ACC112 (cell line): ENCODE data around the gene POLD2.
A peak's percentile ranks its signal among the peaks of the same experiment; 100 is the strongest.

ENCODE experiments used
- H2AFZ ChIP-seq: fragments of 200-600 bp; sonication (generic); one replicate; pipeline ENCODE4 v1.6.0; 2017; ENCODE audit warnings: antibody characterized with exemption, low read length; ENCODE audit not compliant: unreplicated experiment
- H3K27ac ChIP-seq: fragments of 200-600 bp; sonication (generic); 2 replicates; pipeline ENCODE4 v1.5.1; 2014; ENCODE audit warnings: low read depth, mild to moderate bottlenecking, antibody characterized with exemption, low read length, moderate library complexity
- H3K27me3 ChIP-seq: fragments of 200-600 bp; sonication (generic); 2 replicates; pipeline ENCODE4 v1.6.1; 2014; ENCODE audit warnings: mild to moderate bottlenecking, antibody characterized with exemption, low read length, moderate library complexity, mixed read lengths; ENCODE audit not compliant: insufficient read depth
- H3K36me3 ChIP-seq: fragments of 200-600 bp; sonication (generic); 2 replicates; pipeline ENCODE4 v1.6.1; 2016; ENCODE audit warnings: mild to moderate bottlenecking, antibody characterized with exemption, low read length, moderate library complexity, mixed read lengths; ENCODE audit not compliant: insufficient read depth
- H3K4me1 ChIP-seq: fragments of 200-600 bp; sonication (generic); one replicate; pipeline ENCODE4 v1.6.1; 2016; ENCODE audit warnings: low read length, mixed read lengths; ENCODE audit not compliant: insufficient read depth, unreplicated experiment, control insufficient read depth
- H3K4me3 ChIP-seq: fragments of 200-600 bp; sonication (generic); 2 replicates; pipeline ENCODE4 v1.5.1; 2014; ENCODE audit warnings: mild to moderate bottlenecking, low read depth, low read length
- H3K79me2 ChIP-seq: fragments of 200-600 bp; sonication (generic); one replicate; pipeline ENCODE4 v1.6.0; 2016; ENCODE audit warnings: low read length; ENCODE audit not compliant: control insufficient read depth, unreplicated experiment, insufficient read depth

Gene POLD2

GRCh38 chr7:44097064-44097932, 26.1 kb downstream of the POLD2 start:
- H2AFZ ChIP-seq, result no peak overlapping the region

GRCh38 chr7:44096326-44096881, 26.9 kb downstream of the POLD2 start:
- no peak overlapping the region for H2AFZ ChIP-seq
- H3K79me2 ChIP-seq, result no peaks in the 10 kb centered on the region
- peaks cover 9% of the 10 kb centered on the region for H3K4me1 ChIP-seq
- no peak overlapping the region for H3K27ac ChIP-seq
- no peak overlapping the region for H3K4me3 ChIP-seq
- no peaks in the 10 kb centered on the region for H3K36me3 ChIP-seq
- H3K27me3 ChIP-seq, result no peaks in the 10 kb centered on the region

More at GRCh38 chr7:44097064-44097932, 26.1 kb downstream of the POLD2 start:
- H3K4me3 ChIP-seq, result no peak overlapping the region
- no peak overlapping the region for H3K27ac ChIP-seq
- H3K79me2 ChIP-seq, result no peaks in the 10 kb centered on the region
- peaks cover 15% of the 10 kb centered on the region for H3K4me1 ChIP-seq
- H3K36me3 ChIP-seq, result no peaks in the 10 kb centered on the region
- H3K27me3 ChIP-seq, result no peaks in the 10 kb centered on the region

- Histone ChIP-seq H3K79me2 (no peaks in the 10 kb centered on the region), H3K36me3 (no peaks in the 10 kb centered on the region), H3K27me3 (no peaks in the 10 kb centered on the region), H3K4me1 (peaks cover 7% of the 10 kb centered on the region), H3K4me3 (no peak overlapping the region), H3K27ac (no peak overlapping the region), H2AFZ (no peak overlapping the region)
These were observed 27.6 kb downstream of the POLD2 start for GRCh38 chr7:44095781-44096180.

- no peak overlapping the region for H3K4me3 ChIP-seq
- no peaks in the 10 kb centered on the region for H3K4me1 ChIP-seq
- no peak overlapping the region for H3K27ac ChIP-seq
- H3K79me2 ChIP-seq, result no peaks in the 10 kb centered on the region
- no peaks in the 10 kb centered on the region for H3K27me3 ChIP-seq
- H2AFZ ChIP-seq, result no peak overlapping the region
- no peaks in the 10 kb centered on the region for H3K36me3 ChIP-seq
These were observed 28.3 kb downstream of the POLD2 start for GRCh38 chr7:44094883-44095592.

DNA sequence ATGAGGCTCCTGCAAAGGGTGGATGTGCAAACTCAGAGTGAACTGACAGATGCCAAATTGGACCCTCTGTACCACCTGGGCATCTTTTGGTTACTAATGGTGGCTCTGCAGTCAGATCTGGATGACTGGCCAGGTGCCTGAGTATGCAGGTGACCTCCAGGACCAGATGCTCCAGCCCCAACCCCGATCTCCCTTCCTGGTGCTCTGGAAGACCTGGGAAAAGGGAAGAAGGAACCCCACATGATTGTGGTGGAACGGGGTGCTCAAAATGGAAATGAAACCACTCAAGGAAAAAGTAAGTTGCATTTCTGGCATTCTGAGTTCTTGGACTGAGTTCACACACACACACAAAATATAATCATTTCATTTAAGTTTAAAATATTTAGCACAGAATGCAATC, 29.0 kb downstream of the POLD2 start:
- Histone ChIP-seq H2AFZ (no peak overlapping the region), H3K27me3 (no peaks in the 10 kb centered on the region), H3K4me1 (peaks cover 2% of the 10 kb centered on the region), H3K79me2 (no peaks in the 10 kb centered on the region), H3K4me3 (no peak overlapping the region), H3K36me3 (no peaks in the 10 kb centered on the region), H3K27ac (no peak overlapping the region)

- H3K4me3 ChIP-seq, result no peak overlapping the region
- H3K4me1 ChIP-seq, result peaks cover 12% of the 10 kb centered on the region
- no peaks in the 10 kb centered on the region for H3K27me3 ChIP-seq
- H3K36me3 ChIP-seq, result no peaks in the 10 kb centered on the region
- H3K27ac ChIP-seq, result no peak overlapping the region
- no peak overlapping the region for H2AFZ ChIP-seq
- no peaks in the 10 kb centered on the region for H3K79me2 ChIP-seq
These were observed 30.2 kb downstream of the POLD2 start for GRCh38 chr7:44093102-44093641.

- Histone ChIP-seq H3K36me3 (no peaks in the 10 kb centered on the region), H3K27me3 (no peaks in the 10 kb centered on the region), H3K79me2 (no peaks in the 10 kb centered on the region), H3K27ac (peak overlapping the region; percentile 98), H3K4me3 (peak overlapping the region; percentile 37), H2AFZ (peak overlapping the region; percentile 88), H3K4me1 (peaks cover 37% of the 10 kb centered on the region)
These were observed 35.2 kb downstream of the POLD2 start for GRCh38 chr7:44087911-44088838.

DNA sequence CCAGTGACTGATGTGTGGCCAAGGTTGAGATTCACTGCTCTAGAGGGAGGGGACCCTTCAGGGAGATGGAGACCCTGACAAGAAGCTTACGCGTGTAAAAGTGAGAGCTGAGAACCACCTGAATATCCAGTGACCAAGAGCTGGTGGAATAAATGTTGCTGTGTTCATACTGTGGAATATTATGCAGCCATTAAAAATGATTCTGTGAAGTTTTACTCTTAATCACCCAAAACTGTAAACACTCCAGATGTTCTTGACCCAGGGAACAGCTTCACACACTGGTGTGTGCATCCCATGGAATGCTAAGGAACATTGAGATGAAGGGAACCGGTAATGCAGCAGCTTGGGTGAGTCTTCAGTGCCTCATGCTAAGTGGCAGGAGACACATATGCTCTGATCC, 36.7 kb downstream of the POLD2 start:
- no peak overlapping the region for H3K4me3 ChIP-seq
- no peaks in the 10 kb centered on the region for H3K27me3 ChIP-seq
- H3K4me1 ChIP-seq, result peaks cover 39% of the 10 kb centered on the region
- H2AFZ ChIP-seq, result no peak overlapping the region
- no peaks in the 10 kb centered on the region for H3K36me3 ChIP-seq
- H3K79me2 ChIP-seq, result peaks cover 4% of the 10 kb centered on the region
- peak overlapping the region; percentile 98 for H3K27ac ChIP-seq

DNA sequence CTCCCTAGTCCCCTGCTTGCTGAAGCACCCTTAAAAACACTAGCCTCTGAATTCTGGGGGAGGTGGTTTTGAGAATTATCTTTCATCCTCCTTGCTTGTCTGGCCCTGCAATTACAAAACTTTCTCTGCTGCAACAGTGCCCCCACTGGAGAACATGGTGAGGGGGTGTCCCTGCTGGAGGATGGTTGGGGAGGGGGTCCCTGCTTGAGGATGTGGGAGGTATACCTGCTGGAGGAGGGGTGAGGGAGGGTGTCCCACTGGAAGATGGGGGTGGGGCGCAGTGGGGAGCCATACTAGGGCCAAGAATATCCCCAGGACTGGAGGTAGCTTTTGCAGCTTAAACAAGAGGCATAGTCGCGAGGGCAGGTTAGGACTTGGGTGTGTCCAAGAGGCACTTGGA, 37.8 kb downstream of the POLD2 start:
- H3K27ac ChIP-seq, result no peak overlapping the region
- H3K4me3 ChIP-seq, result no peak overlapping the region
- peaks cover 11% of the 10 kb centered on the region for H3K79me2 ChIP-seq
- peaks cover 49% of the 10 kb centered on the region for H3K4me1 ChIP-seq
- no peaks in the 10 kb centered on the region for H3K27me3 ChIP-seq
- no peak overlapping the region for H2AFZ ChIP-seq
- no peaks in the 10 kb centered on the region for H3K36me3 ChIP-seq

DNA sequence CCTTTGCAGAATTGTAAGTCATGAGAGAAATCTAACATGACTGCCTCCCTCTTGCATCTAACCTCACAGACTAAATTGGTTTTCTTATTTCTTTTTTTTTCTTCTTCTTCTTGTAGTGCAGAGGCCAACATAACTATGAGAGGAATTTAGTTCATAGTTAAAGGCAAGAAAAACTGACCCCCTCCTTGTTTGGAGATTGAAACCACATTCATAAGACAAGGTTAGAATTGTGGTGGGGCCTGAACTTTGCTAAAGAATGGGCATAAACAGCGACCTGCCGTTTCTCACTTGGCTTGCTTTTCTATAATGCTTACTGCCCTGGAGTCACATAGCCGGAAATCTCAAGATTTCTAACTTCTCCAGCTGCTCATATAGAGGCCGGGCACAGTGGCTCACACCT, 38.6 kb downstream of the POLD2 start:
- peaks cover 49% of the 10 kb centered on the region for H3K4me1 ChIP-seq
- no peaks in the 10 kb centered on the region; the same call in 1 of the 2 replicates for H3K36me3 ChIP-seq
- no peak overlapping the region for H3K27ac ChIP-seq
- H3K27me3 ChIP-seq, result no peaks in the 10 kb centered on the region
- H3K4me3 ChIP-seq, result no peak overlapping the region
- H3K79me2 ChIP-seq, result peaks cover 13% of the 10 kb centered on the region
- no peak overlapping the region for H2AFZ ChIP-seq
